ENCODE data around the gene ACADVL. TPM values are rescaled to one million over a fixed set of nuclear protein-coding genes. Genes with fewer than 3 reads are reported as not detected.
A peak's percentile ranks its signal among the peaks of the same experiment; 100 is the strongest.

ACADVL gene
- total RNA-seq, 2 donors from 2014 or later, result 369 to 471 TPM

- H3K36me3 ChIP-seq, result peaks cover 16% of the 10 kb centered on the region
- H3K9me3 ChIP-seq, result no peaks in the 10 kb centered on the region
- peak within 1 kb of the TSS; percentile 58 for H3K27ac ChIP-seq
- DNase-seq (ENCODE audit: low spot score) (peak; percentile 87), ATAC-seq (ENCODE audit: insufficient number of reproducible peaks, low FRiP score, low read depth) (peak; percentile 62)
- peaks cover 18 to 35% of the 10 kb centered on the region in 2 donors for H3K4me1 ChIP-seq (ENCODE audit: control insufficient read depth in 1 of 2, low read depth in 2 of 2)
- H3K27me3 ChIP-seq (replicated peaks; ENCODE audit: insufficient read depth), result no peaks in the 10 kb centered on the region
- H3K4me3 ChIP-seq, result peak within 1 kb of the TSS; percentile 82
- no peak for TF ChIP-seq CTCF (IDR thresholded peaks at IDR 0.05)
Measured at GRCh38 chr17:7234083-7234951, 14.6 kb downstream of the ACADVL start, which contains the start of gene DVL2. DVL2 (minus strand) TSS chr17:7234517; CDS start chr17:7234262, 255 bp downstream.

GRCh38 chr17:7235693-7236665 is 16.2 kb downstream of the ACADVL start:
- H3K9me3 ChIP-seq, result no peaks in the 10 kb centered on the region
- H3K4me3 ChIP-seq, result no peak overlapping the region
- no peak overlapping the region for H3K27ac ChIP-seq
- no peak for TF ChIP-seq CTCF (IDR thresholded peaks at IDR 0.05)
- H3K27me3 ChIP-seq (replicated peaks; ENCODE audit: insufficient read depth), result no peaks in the 10 kb centered on the region
- DNase-seq (ENCODE audit: low spot score) (no peak), ATAC-seq (ENCODE audit: insufficient number of reproducible peaks, low FRiP score, low read depth) (no peak)
- H3K4me1 ChIP-seq (ENCODE audit: control insufficient read depth in 1 of 2, low read depth in 2 of 2), result peaks cover 29 to 48% of the 10 kb centered on the region in 2 donors
- H3K36me3 ChIP-seq, result peaks cover 11% of the 10 kb centered on the region

- Histone ChIP-seq H3K9me3 (no peaks in the 10 kb centered on the region), H3K27ac (peak overlapping the region in 1 of 2 donors; percentile 54), H3K4me3 (no peak overlapping the region), H3K36me3 (peaks cover 11% of the 10 kb centered on the region), H3K27me3 (replicated peaks; ENCODE audit: insufficient read depth) (no peaks in the 10 kb centered on the region), H3K4me1 (ENCODE audit: control insufficient read depth in 1 of 2, low read depth in 2 of 2) (peaks cover 33 to 49% of the 10 kb centered on the region in 2 donors)
- no peak for ATAC-seq (ENCODE audit: insufficient number of reproducible peaks, low FRiP score, low read depth)
- TF ChIP-seq CTCF (IDR thresholded peaks at IDR 0.05), result no peak
- no peak for DNase-seq (ENCODE audit: low spot score)
Measured at GRCh38 chr17:7236808-7237207, 17.1 kb downstream of the ACADVL start.

- DNase-seq (ENCODE audit: low spot score) (no peak), ATAC-seq (ENCODE audit: insufficient number of reproducible peaks, low FRiP score, low read depth) (no peak)
- Histone ChIP-seq H3K27ac (peak overlapping the region; percentile 54 to 79), H3K9me3 (no peaks in the 10 kb centered on the region), H3K27me3 (replicated peaks; ENCODE audit: insufficient read depth) (no peaks in the 10 kb centered on the region), H3K4me3 (peak overlapping the region; percentile 97), H3K36me3 (peaks cover 11% of the 10 kb centered on the region), H3K4me1 (ENCODE audit: control insufficient read depth in 1 of 2, low read depth in 2 of 2) (peaks cover 33 to 44% of the 10 kb centered on the region in 2 donors)
- TF ChIP-seq CTCF (IDR thresholded peaks at IDR 0.05), result no peak
Measured at GRCh38 chr17:7237266-7237760, 17.6 kb downstream of the ACADVL start.
